Endodermal cell (in vitro differentiated cells): Measurements from ENCODE around the gene CLEC4A. TPM values are rescaled to one million over a fixed set of nuclear protein-coding genes. Genes with fewer than 3 reads are reported as not detected.

ENCODE experiments used
- DNase-seq: peaks from one replicate; pipeline ENCODE4 v3.0.0-alpha.2; 2017
- H3K27ac ChIP-seq: 2 replicates; pipeline ENCODE4 v1.5.1; 2013; ENCODE audit warnings: mild to moderate bottlenecking, low read depth, low read length, moderate library complexity
- H3K27me3 ChIP-seq: 2 replicates; pipeline ENCODE4 v1.6.1; 2013; ENCODE audit warnings: mild to moderate bottlenecking, low read length, moderate library complexity; ENCODE audit not compliant: insufficient read depth, control insufficient read depth, poor library complexity, severe bottlenecking
- H3K36me3 ChIP-seq: 2 replicates; pipeline ENCODE4 v1.7.0; 2013; ENCODE audit warnings: mild to moderate bottlenecking, low read length, moderate library complexity; ENCODE audit not compliant: control insufficient read depth, insufficient read depth
- H3K4me1 ChIP-seq: one replicate; pipeline ENCODE4 v1.7.0; 2013; ENCODE audit warnings: low read length; ENCODE audit not compliant: control insufficient read depth, insufficient read depth
- H3K4me3 ChIP-seq: 2 replicates; pipeline ENCODE4 v1.5.1; 2013; ENCODE audit warnings: mild to moderate bottlenecking, low read length, moderate library complexity
- H3K9ac ChIP-seq: 2 replicates; pipeline ENCODE4 v1.6.1; 2013; ENCODE audit warnings: mild to moderate bottlenecking, low read length, moderate library complexity; ENCODE audit not compliant: poor library complexity, severe bottlenecking; ENCODE audit errors: extremely low read depth
- H3K9me3 ChIP-seq: 2 replicates; pipeline ENCODE4 v1.6.1; 2013; ENCODE audit warnings: mild to moderate bottlenecking, low read length, moderate library complexity; ENCODE audit not compliant: control insufficient read depth
- H3K27ac Mint-ChIP-seq: 2 replicates; pipeline ENCODE4 v1.8.0; 2020; ENCODE audit warnings: mixed read lengths
- H3K27me3 Mint-ChIP-seq: 2 replicates; pipeline ENCODE4 v1.8.0; 2021; ENCODE audit warnings: mild to moderate bottlenecking, mixed read lengths; ENCODE audit not compliant: insufficient read depth
- H3K36me3 Mint-ChIP-seq: 2 replicates; pipeline ENCODE4 v1.8.0; 2020; ENCODE audit warnings: low read depth, mixed read lengths
- H3K4me1 Mint-ChIP-seq: 2 replicates; pipeline ENCODE4 v1.8.0; 2020; ENCODE audit warnings: mixed read lengths
- H3K4me3 Mint-ChIP-seq: 2 replicates; pipeline ENCODE4 v1.8.0; 2020; ENCODE audit warnings: mild to moderate bottlenecking, moderate library complexity, mixed read lengths
- H3K9me3 Mint-ChIP-seq: 2 replicates; pipeline ENCODE4 v1.8.0; 2020; ENCODE audit warnings: mild to moderate bottlenecking, mixed read lengths
- WGBS, 2 experiments: methylation state at CpG; one replicate each; pipeline versions ENCODE4 v1.1.5 to v1.1.7; 2013; ENCODE audit warnings: missing lambda C conversion rate in 2 of 2, mixed read lengths in 1 of 2; ENCODE audit not compliant: insufficient coverage in 1 of 2, insufficient read length in 1 of 2; 5-methylcytosine and 5-hydroxymethylcytosine counted together
- long read RNA-seq, 4 experiments: library from polyadenylated mRNA in 2 of 4; library from RNA in 1 of 4; library from capped mRNA in 1 of 4; stranded (forward) in 3 of 4; unstranded in 1 of 4; transcript quantifications; one replicate each; pipeline ENCODE4 v2.0.0, GENCODE V29; 2020 to 2021; ENCODE audit warnings: inconsistent platforms in 1 of 4
- polyA plus RNA-seq, 2 experiments: library from polyadenylated mRNA; stranded (reverse); fragments of 50-300 nt; gene quantifications; one replicate each; pipeline ENCODE4 v1.2.3, GENCODE V29; 2013
- total RNA-seq, 2 donors: library from RNA; stranded (reverse); fragmentation: NEBNext Ultra II Directional in 1 of 2; extraction: Animal tissue kit (Norgen Biotek cat#: 25700) in 1 of 2; gene quantifications; 2 replicates in 1 of 2; 3 replicates in 1 of 2; pipeline ENCODE4 v1.2.1, GENCODE V29; 2021
- TF ChIP-seq, protein P1 (sequence below): fragments of 200-600 bp; sonication (generic); conservative IDR thresholded peaks from 2 replicates; pipeline ENCODE4 v1.5.0; 2021; ENCODE audit warnings: antibody characterized with exemption, mild to moderate bottlenecking

The CLEC4A gene
- total RNA-seq = under 1 TPM in 1 of 2 donors, not detected in 1; 0.53 TPM
- not detected for polyA plus RNA-seq (2013, experiment 1 of 2)
- polyA plus RNA-seq (2013, experiment 2 of 2) = 1.4 TPM
- long read RNA-seq, experiment 1 = 0 reads
- long read RNA-seq, experiment 2 = 0 reads
- long read RNA-seq, experiment 3 = 0 reads
- long read RNA-seq, experiment 4 = 0 reads

GRCh38 chr12:8123124-8123912, at the start of gene CLEC4A:
CLEC4A (plus strand) TSS chr12:8123617; CDS start chr12:8123879, 262 bp downstream.
- H3K27me3 Mint-ChIP-seq = no peaks in the 10 kb centered on the region
- H3K4me1 Mint-ChIP-seq = no peaks in the 10 kb centered on the region
- Histone ChIP-seq H3K36me3 (no peaks in the 10 kb centered on the region), H3K9me3 (no peaks in the 10 kb centered on the region), H3K27ac (no peak within 1 kb of the TSS), H3K4me1 (no peaks in the 10 kb centered on the region), H3K9ac (no peak within 1 kb of the TSS), H3K4me3 (no peak within 1 kb of the TSS), H3K27me3 (no peaks in the 10 kb centered on the region)
- TF ChIP-seq, protein P1, sequence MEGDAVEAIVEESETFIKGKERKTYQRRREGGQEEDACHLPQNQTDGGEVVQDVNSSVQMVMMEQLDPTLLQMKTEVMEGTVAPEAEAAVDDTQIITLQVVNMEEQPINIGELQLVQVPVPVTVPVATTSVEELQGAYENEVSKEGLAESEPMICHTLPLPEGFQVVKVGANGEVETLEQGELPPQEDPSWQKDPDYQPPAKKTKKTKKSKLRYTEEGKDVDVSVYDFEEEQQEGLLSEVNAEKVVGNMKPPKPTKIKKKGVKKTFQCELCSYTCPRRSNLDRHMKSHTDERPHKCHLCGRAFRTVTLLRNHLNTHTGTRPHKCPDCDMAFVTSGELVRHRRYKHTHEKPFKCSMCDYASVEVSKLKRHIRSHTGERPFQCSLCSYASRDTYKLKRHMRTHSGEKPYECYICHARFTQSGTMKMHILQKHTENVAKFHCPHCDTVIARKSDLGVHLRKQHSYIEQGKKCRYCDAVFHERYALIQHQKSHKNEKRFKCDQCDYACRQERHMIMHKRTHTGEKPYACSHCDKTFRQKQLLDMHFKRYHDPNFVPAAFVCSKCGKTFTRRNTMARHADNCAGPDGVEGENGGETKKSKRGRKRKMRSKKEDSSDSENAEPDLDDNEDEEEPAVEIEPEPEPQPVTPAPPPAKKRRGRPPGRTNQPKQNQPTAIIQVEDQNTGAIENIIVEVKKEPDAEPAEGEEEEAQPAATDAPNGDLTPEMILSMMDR = no peak
- no peaks in the 10 kb centered on the region for H3K9me3 Mint-ChIP-seq
- DNase-seq = no peak
- no peaks in the 10 kb centered on the region for H3K36me3 Mint-ChIP-seq
- H3K4me3 Mint-ChIP-seq = no peak within 1 kb of the TSS
- 92% methylated on average over 4 to 5 of the region's 5 CpGs for WGBS, 2 experiments
- no peak within 1 kb of the TSS for H3K27ac Mint-ChIP-seq

GRCh38 chr12:8075935-8076334, 47.5 kb upstream of the CLEC4A start:
- H3K36me3 Mint-ChIP-seq = no peaks in the 10 kb centered on the region
- H3K4me3 ChIP-seq = no peak overlapping the region
- DNase-seq = no peak
- peaks cover 3% of the 10 kb centered on the region for H3K9me3 Mint-ChIP-seq
- 99% methylated on average over 5 of the region's 6 CpGs; no CpG with 5 or more reads in 1 of the 2 experiments for WGBS, 2 experiments
- no peaks in the 10 kb centered on the region for H3K36me3 ChIP-seq
- H3K9me3 ChIP-seq = no peaks in the 10 kb centered on the region
- TF ChIP-seq, protein P1 = no peak
- no peaks in the 10 kb centered on the region for H3K27me3 ChIP-seq
- H3K4me3 Mint-ChIP-seq = no peak overlapping the region
- H3K27me3 Mint-ChIP-seq = no peaks in the 10 kb centered on the region
- no peak overlapping the region for H3K27ac Mint-ChIP-seq
- no peaks in the 10 kb centered on the region for H3K4me1 ChIP-seq
- H3K9ac ChIP-seq = no peak overlapping the region
- H3K4me1 Mint-ChIP-seq = peaks cover 14% of the 10 kb centered on the region
- H3K27ac ChIP-seq = no peak overlapping the region

GRCh38 chr12:8076366-8076765, 47.1 kb upstream of the CLEC4A start:
- Histone ChIP-seq H3K27me3 (no peaks in the 10 kb centered on the region), H3K4me3 (no peak overlapping the region), H3K27ac (no peak overlapping the region), H3K9ac (no peak overlapping the region), H3K36me3 (no peaks in the 10 kb centered on the region), H3K9me3 (no peaks in the 10 kb centered on the region), H3K4me1 (no peaks in the 10 kb centered on the region)
- 94 to 95% methylated on average over 2 to 4 of the region's 4 CpGs for WGBS, 2 experiments
- H3K27me3 Mint-ChIP-seq = no peaks in the 10 kb centered on the region
- no peak overlapping the region for H3K4me3 Mint-ChIP-seq
- H3K4me1 Mint-ChIP-seq = peaks cover 19% of the 10 kb centered on the region
- DNase-seq = no peak
- TF ChIP-seq, protein P1 = no peak
- no peaks in the 10 kb centered on the region for H3K36me3 Mint-ChIP-seq
- H3K9me3 Mint-ChIP-seq = peaks cover 3% of the 10 kb centered on the region
- H3K27ac Mint-ChIP-seq = no peak overlapping the region
